Astrocyte of the cerebellum (primary cell): ENCODE results near the gene TRIM63.

Experiments
- DNase-seq: peaks from one replicate; pipeline ENCODE4 v3.0.0-alpha.2; 2011; ENCODE audit warnings: low read depth
- H3K4me3 ChIP-seq: 2 replicates; pipeline ENCODE4 v1.5.1; 2011; ENCODE audit warnings: mild to moderate bottlenecking, low read depth, low read length, moderate library complexity
- in situ Hi-C: cut with HindIII; loops from 2 replicates; pipeline ENCODE4 v1.10.0; 2017; ENCODE audit warnings: low sequenced_read_pairs
- TF ChIP-seq, protein P1 (sequence below): IDR thresholded peaks from 2 replicates; pipeline ENCODE4 v1.5.1; 2012; ENCODE audit warnings: low read length, low read depth, moderate library complexity, mild to moderate bottlenecking; ENCODE audit errors: missing control alignments

Gene TRIM63

DNA sequence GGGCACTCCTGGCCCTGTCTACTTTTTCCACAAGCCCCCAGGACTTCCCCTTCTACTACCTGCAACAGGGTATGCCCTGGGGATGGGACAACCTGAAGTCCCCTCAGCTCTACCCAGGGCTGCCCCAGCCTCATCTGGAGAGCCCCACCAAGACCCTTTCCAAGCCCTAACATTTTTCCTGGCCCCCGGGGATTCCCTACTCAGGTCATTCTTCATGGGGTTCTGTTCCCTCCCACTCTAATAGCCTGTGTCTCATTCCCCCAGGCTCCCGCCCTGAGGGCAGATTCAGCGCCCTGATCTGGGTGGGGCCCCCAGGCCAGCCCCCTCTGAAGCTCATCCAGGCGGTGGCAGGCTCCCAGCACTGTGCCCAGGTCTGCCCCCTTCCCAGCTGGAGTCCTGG is 36.2 kb downstream of the TRIM63 start:
- TF ChIP-seq, protein P1, sequence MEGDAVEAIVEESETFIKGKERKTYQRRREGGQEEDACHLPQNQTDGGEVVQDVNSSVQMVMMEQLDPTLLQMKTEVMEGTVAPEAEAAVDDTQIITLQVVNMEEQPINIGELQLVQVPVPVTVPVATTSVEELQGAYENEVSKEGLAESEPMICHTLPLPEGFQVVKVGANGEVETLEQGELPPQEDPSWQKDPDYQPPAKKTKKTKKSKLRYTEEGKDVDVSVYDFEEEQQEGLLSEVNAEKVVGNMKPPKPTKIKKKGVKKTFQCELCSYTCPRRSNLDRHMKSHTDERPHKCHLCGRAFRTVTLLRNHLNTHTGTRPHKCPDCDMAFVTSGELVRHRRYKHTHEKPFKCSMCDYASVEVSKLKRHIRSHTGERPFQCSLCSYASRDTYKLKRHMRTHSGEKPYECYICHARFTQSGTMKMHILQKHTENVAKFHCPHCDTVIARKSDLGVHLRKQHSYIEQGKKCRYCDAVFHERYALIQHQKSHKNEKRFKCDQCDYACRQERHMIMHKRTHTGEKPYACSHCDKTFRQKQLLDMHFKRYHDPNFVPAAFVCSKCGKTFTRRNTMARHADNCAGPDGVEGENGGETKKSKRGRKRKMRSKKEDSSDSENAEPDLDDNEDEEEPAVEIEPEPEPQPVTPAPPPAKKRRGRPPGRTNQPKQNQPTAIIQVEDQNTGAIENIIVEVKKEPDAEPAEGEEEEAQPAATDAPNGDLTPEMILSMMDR, result no peak
- in situ Hi-C loops, result no loop called here
- no peak overlapping the region for H3K4me3 ChIP-seq
- DNase-seq, result no peak

DNA sequence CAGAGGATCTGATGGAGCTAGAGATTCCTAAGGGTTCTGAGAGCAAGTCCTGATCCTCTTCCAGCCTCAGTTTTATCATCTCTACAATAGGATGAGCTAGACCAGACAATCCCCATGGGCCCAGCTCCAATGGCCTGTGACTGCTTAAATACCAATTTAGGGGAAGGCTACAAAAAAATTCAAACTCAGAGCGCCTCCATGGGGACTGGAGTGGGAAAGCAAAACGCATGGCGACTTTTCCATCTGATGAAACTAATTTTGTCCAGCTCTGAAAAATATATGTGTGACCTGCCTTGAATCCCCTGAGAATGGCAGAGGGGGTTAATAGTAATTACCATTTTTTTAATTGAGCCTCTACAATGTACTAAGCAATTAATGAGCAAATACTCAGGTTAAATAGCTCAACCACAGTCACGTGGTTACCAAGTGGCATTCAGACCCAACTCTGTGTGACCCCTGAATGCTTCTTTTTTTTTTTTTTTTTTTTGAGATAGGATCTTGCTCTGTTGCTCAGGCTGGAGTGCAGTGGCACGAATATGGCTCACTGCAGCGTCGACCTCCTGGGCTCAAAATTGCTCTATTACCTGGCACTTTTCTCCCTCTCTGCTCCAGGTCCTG is 37.5 kb downstream of the TRIM63 start:
- no peak for DNase-seq
- in situ Hi-C loops, result no loop called here
- H3K4me3 ChIP-seq, result no peak overlapping the region
- TF ChIP-seq, protein P1, result no peak

DNA sequence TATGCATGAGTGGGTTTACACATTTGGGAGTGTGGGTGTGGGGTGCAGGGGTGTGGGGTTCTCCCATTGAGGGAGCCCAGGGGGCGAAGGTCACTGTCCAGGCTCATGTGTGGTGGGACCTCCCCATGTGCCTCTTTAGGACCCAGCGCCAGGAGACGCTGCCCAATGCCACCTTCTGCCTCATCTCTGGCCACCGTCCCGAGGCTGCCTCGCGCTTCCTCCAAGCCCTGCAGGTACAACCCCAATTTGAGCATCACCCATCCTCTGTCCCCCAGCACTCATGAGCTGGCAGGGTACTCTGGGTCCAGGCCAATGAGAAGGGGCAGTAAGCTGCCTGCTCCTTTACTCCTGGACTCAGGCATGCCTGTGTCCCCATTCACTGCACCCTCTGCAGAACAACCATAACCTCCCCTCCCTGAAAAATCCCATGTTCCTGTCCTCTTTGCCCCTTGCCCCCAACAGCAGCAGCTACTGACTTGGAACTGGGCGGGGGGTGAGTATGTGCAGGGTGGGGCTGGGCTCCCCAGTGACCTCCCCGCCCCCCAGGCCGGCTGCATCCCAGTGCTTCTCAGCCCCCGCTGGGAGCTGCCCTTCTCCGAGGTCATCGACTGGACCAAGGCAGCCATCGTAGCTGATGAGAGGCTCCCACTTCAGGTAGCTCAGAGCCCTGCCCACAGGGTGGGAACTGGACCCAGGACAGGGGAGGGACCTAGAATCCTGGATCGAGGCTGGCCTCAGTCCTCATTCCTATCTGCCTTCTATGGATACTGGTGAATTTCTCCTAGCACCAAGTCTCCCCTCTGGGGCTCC is 38.2 kb downstream of the TRIM63 start:
- no peak for DNase-seq
- no peak overlapping the region for H3K4me3 ChIP-seq
- TF ChIP-seq, protein P1, result no peak
- in situ Hi-C loops, result no loop called here

DNA sequence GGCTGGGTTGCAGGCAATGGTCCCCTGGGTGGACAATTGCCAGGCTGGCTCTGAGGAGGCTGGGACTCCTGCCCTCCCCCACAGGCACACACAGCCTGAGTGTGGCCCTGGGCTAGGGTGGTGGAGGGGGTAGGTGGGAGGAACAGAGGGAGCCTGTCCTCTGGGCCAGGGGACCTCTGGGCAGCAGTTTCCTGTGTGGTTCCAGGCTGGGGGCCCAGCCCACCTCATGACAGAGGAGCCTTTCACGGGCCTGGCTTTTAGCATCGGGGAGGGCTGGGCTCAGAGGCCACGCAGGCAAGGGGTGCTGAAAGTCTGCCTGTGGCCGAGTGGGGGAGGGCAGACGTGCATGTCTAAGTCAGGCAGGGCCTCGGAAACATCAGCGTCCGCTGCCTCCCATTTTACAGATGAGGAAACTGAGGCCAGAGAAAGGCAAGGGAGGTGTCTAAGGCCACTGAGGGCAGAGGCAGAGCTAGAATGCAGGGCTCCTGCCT is 38.9 kb downstream of the TRIM63 start:
- no peak overlapping the region for H3K4me3 ChIP-seq
- TF ChIP-seq, protein P1, result no peak
- in situ Hi-C loops, result no loop called here
- DNase-seq, result no peak

DNA sequence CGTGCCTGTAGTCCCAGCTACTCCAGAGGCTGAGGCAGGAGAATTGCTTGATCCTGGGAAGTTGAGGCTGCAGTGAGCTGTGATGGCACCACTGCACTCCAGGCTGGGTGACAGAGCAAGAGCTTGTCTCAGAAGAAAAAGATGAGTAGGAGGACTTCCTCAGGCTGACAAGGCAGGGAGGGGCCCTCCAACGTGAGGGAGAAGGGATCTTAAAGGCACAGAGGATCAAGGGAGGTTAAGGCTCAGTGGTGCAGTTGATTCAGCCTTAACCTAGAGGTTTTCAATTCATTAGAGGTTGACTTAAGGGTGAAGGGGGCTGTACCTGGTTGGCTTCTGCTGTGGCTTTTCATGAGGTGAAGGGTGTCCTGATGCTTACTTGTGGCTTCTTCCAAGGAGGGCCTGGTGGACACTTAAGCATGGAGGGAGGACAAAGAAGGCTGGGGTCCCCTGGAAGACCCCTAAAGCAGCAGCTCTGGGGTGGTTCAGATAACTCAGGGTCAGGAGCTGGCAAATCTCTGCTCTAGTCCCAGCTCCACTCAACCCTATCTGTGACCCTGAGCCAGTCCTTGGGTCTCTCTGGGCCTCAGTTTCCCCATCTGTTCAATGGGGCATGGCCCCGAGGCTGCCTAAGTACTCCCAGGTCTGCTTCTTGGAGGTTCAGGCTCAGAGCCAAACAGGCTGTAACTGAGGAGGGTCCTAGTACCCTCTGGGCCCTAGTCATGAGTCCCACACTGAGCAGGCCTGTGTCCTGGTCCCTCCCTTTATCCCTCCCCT is 39.5 kb downstream of the TRIM63 start:
- no peak overlapping the region for H3K4me3 ChIP-seq
- DNase-seq, result no peak
- in situ Hi-C loops, result no loop called here
- TF ChIP-seq, protein P1, result no peak

DNA sequence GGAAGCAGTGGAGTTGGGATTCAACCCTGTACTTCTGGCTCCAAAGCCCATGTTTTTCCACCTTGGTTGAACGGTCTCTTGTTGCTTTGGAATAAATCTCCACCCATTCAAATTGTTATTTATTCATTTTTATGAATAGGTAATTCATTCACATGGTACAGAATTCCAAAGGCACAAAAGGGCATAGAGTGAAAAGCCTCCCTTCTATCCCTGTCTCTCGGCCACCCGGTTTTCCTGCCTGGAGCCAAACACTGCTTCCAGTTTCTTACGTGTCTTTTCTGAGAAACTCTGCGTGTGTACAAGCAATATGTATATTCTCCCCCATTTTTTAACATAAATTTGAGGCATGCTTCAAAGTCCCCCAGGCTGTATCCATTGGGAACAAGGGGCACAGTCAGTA is 41.9 kb downstream of the TRIM63 start:
- no peak overlapping the region for H3K4me3 ChIP-seq
- in situ Hi-C loops, result no loop called here
- TF ChIP-seq, protein P1, result no peak
- no peak for DNase-seq
